HEK293T (cell line): ENCODE measurements around the gene SUSD3.

Experiments
- CTCF ChIA-PET: fragments of 350-600 bp; formaldehyde crosslinking; extraction: SDS; loops from one replicate; lab custom pipeline; 2021; ENCODE audit warnings: antibody characterized with exemption, inconsistent platforms; lab: Yijun Ruan, JAX
- POLR2A ChIA-PET: fragments of 350-600 bp; formaldehyde crosslinking; extraction: SDS; loops from one replicate; lab custom pipeline; 2020; ENCODE audit warnings: antibody characterized with exemption, inconsistent platforms; lab: Yijun Ruan, JAX
- DNase-seq: peaks from one replicate; pipeline ENCODE4 v3.0.0; 2012; ENCODE audit warnings: mixed read lengths; ENCODE audit errors: extremely low spot score
- ARNT ChIP-seq: fragments of 450-650 bp; IDR thresholded peaks from 2 replicates; pipeline ENCODE4 v1.6.1; 2017; ENCODE audit warnings: mild to moderate bottlenecking
- BHLHE40 ChIP-seq: fragments of 450-650 bp; IDR thresholded peaks from 2 replicates; pipeline ENCODE4 v1.6.1; 2016; ENCODE audit warnings: mild to moderate bottlenecking, moderate library complexity, borderline replicate concordance
- CTBP1 ChIP-seq: fragments of 450-650 bp; IDR thresholded peaks from 2 replicates; pipeline ENCODE4 v1.6.1; 2016; ENCODE audit warnings: borderline replicate concordance
- ELF4 ChIP-seq: fragments of 450-650 bp; IDR thresholded peaks from 2 replicates; pipeline ENCODE4 v1.6.1; 2017; ENCODE audit warnings: antibody characterized with exemption
- FOXA1 ChIP-seq: fragments of 450-650 bp; IDR thresholded peaks from 2 replicates; pipeline ENCODE4 v1.6.1; 2016; ENCODE audit warnings: mild to moderate bottlenecking
- FOXK2 ChIP-seq: fragments of 450-650 bp; IDR thresholded peaks from 2 replicates; pipeline ENCODE4 v1.6.1; 2016; ENCODE audit warnings: mild to moderate bottlenecking
- FOXM1 ChIP-seq: fragments of 450-650 bp; IDR thresholded peaks from 2 replicates; pipeline ENCODE4 v1.6.1; 2017; ENCODE audit warnings: mild to moderate bottlenecking, borderline replicate concordance
- HDGF ChIP-seq: fragments of 450-650 bp; IDR thresholded peaks from 2 replicates; pipeline ENCODE4 v1.6.1; 2017; ENCODE audit warnings: antibody characterized with exemption, borderline replicate concordance
- L3MBTL2 ChIP-seq: fragments of 450-650 bp; conservative IDR thresholded peaks from 2 replicates; pipeline ENCODE4 v1.6.1; 2016; ENCODE audit warnings: mild to moderate bottlenecking
- LEF1 ChIP-seq: fragments of 450-650 bp; IDR thresholded peaks from 2 replicates; pipeline ENCODE4 v1.6.1; 2017; ENCODE audit warnings: mild to moderate bottlenecking, borderline replicate concordance
- NFRKB ChIP-seq: fragments of 450-650 bp; IDR thresholded peaks from 2 replicates; pipeline ENCODE4 v1.6.1; 2016; ENCODE audit warnings: mild to moderate bottlenecking, moderate library complexity
- PKNOX1 ChIP-seq: fragments of 450-650 bp; IDR thresholded peaks from 2 replicates; pipeline ENCODE4 v1.6.1; 2016
- SP1 ChIP-seq: fragments of 450-650 bp; IDR thresholded peaks from 2 replicates; pipeline ENCODE4 v1.6.1; 2017
- SUZ12 ChIP-seq: fragments of 450-650 bp; IDR thresholded peaks from 2 replicates; pipeline ENCODE4 v1.6.1; 2016; ENCODE audit warnings: mild to moderate bottlenecking
- TARDBP ChIP-seq: fragments of 450-650 bp; IDR thresholded peaks from 2 replicates; pipeline ENCODE4 v1.6.1; 2016
- ZNF384 ChIP-seq: fragments of 450-650 bp; IDR thresholded peaks from 2 replicates; pipeline ENCODE4 v1.6.1; 2016

The SUSD3 gene

GRCh38 chr9:93058355-93059010 lies at the start of gene SUSD3:
Gene SUSD3 (plus strand): TSS chr9:93058701. CDS start chr9:93058743, 42 bp downstream.
- ChIA-PET CTCF (no interaction called here), POLR2A (no interaction called here)
- no peak for TF ChIP-seq ARNT
- no peak for TF ChIP-seq FOXA1
- TF ChIP-seq LEF1: no peak
- no peak for TF ChIP-seq NFRKB
- TF ChIP-seq BHLHE40: no peak
- no peak for TF ChIP-seq CTBP1
- no peak for TF ChIP-seq FOXK2
- TF ChIP-seq FOXM1: no peak
- DNase-seq: no peak

DNA sequence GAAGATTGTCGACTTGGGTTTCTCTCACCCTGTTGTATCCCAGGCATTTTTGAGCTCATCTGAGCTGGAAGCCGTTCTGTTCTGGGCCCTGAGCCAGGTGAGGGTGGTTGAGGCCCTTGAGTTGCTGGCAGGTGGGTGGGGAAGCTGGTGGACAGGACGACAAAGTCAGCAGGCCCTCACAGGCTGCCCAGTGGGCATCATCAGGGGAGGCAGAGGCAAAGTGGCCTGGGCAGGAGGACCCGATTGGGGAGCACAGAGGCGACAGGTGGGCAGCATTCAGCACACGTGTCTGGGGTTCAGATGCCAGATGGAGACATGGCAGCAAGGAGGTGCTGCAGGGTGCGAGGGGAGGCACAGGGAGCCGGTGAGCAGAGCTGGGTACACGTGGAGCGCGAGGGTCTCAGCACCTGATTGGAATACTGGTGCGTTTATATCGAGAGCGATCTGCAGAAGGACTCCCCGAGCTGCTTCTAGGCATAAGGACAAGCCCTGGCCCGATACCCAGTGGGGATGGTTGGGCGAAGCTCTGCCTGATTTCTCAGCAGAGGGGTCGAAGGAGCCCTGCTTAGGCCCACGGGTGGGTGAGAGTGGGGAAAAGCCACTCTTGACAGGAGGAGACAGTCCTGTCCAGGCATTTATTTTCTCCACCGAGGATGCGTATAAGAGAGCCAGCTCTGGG lies 49.0 kb upstream of the SUSD3 start:
- DNase-seq: peak; percentile 3
- CTCF ChIA-PET: no interaction called here
- POLR2A ChIA-PET: no interaction called here
- no peak for TF ChIP-seq PKNOX1
- no peak for TF ChIP-seq ELF4
- no peak for TF ChIP-seq LEF1
- TF ChIP-seq L3MBTL2: no peak
- no peak for TF ChIP-seq BHLHE40
- no peak for TF ChIP-seq ARNT

- no peak for DNase-seq
- TF ChIP-seq CTBP1 (no peak), BHLHE40 (no peak), FOXK2 (no peak), ZNF384 (no peak), TARDBP (no peak), FOXA1 (no peak), NFRKB (no peak), ELF4 (no peak), LEF1 (no peak), L3MBTL2 (no peak), ARNT (no peak), FOXM1 (no peak), HDGF (no peak)
- POLR2A ChIA-PET: no interaction called here
- CTCF ChIA-PET: no interaction called here
Observed at GRCh38 chr9:93010056-93010455, 48.4 kb upstream of the SUSD3 start.

GRCh38 chr9:93010704-93011103 lies 47.8 kb upstream of the SUSD3 start:
- TF ChIP-seq LEF1: no peak
- TF ChIP-seq ELF4: no peak
- TF ChIP-seq FOXA1: no peak
- no peak for TF ChIP-seq CTBP1
- TF ChIP-seq FOXK2: no peak
- no peak for TF ChIP-seq SP1
- TF ChIP-seq TARDBP: no peak
- no peak for TF ChIP-seq HDGF
- no peak for TF ChIP-seq PKNOX1
- TF ChIP-seq FOXM1: no peak
- no peak for TF ChIP-seq NFRKB
- no peak for TF ChIP-seq L3MBTL2
- TF ChIP-seq ZNF384: no peak
- no peak for TF ChIP-seq BHLHE40
- TF ChIP-seq SUZ12: no peak
- ChIA-PET POLR2A (no interaction called here), CTCF (no interaction called here)
- peak; percentile 3 for DNase-seq

DNA sequence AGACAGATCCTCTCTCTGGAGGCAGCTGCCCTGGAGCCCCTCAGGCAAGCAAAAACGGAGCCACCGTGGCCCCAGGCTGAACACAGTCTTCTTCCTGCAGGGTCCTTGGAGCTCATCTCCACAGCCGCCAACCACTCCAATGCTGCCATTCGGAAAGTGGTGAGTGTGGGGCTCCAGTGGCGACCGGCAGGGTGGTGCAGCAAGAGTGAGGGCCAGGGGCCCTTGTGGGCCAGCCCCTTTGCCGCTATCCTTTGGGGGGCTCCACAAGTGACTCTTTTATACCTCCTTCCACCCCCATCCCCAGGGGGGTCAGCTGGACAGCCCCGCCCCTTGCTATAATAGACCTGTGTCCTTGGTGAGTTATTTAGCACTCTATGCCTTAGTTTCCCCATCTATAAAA lies 47.4 kb upstream of the SUSD3 start:
- peak; percentile 2 for DNase-seq
- ChIA-PET CTCF (no interaction called here), POLR2A (no interaction called here)
- TF ChIP-seq FOXK2: no peak
- no peak for TF ChIP-seq NFRKB
- no peak for TF ChIP-seq SUZ12
- TF ChIP-seq PKNOX1: no peak
- TF ChIP-seq BHLHE40: no peak
- TF ChIP-seq TARDBP: no peak
- TF ChIP-seq SP1: no peak
- TF ChIP-seq LEF1: no peak
- no peak for TF ChIP-seq HDGF
- TF ChIP-seq FOXA1: no peak
- no peak for TF ChIP-seq ARNT
